Nephron (organoid): Measurements from ENCODE around the gene OS9.

ENCODE experiments used
- H3K27ac Mint-ChIP-seq, 3 experiments: 2 replicates each; pipeline ENCODE4 v1.8.0; 2020; ENCODE audit warnings: mixed read lengths in 3 of 3, mild to moderate bottlenecking in 2 of 3, moderate library complexity in 1 of 3
- H3K27me3 Mint-ChIP-seq: 2 replicates; pipeline ENCODE4 v1.8.0; 2021; ENCODE audit warnings: low read depth, mild to moderate bottlenecking, moderate library complexity, mixed read lengths
- H3K36me3 Mint-ChIP-seq: 2 replicates; pipeline ENCODE4 v1.8.0; 2020; ENCODE audit warnings: low read depth, mixed read lengths
- H3K4me1 Mint-ChIP-seq: 2 replicates; pipeline ENCODE4 v1.8.0; 2020; ENCODE audit warnings: mixed read lengths
- H3K4me3 Mint-ChIP-seq, 3 experiments: 2 replicates each; pipeline ENCODE4 v1.8.0; 2020; ENCODE audit warnings: mild to moderate bottlenecking in 3 of 3, mixed read lengths in 3 of 3, moderate library complexity in 2 of 3
- H3K9me3 Mint-ChIP-seq: 2 replicates; pipeline ENCODE4 v1.8.0; 2020; ENCODE audit warnings: mixed read lengths
- CTCF ChIP-seq, 3 experiments: fragments of 200-600 bp; sonication (generic); IDR thresholded peaks; one replicate each; pipeline ENCODE4 v1.5.0; 2021; ENCODE audit warnings: antibody characterized with exemption in 3 of 3; ENCODE audit not compliant: unreplicated experiment in 3 of 3

The OS9 gene

GRCh38 chr12:57758552-57759359, 64.8 kb downstream of the OS9 start:
- H3K27me3 Mint-ChIP-seq, result peaks cover 78% of the 10 kb centered on the region
- peak overlapping the region; percentile 56 to 77 (median 69) for H3K4me3 Mint-ChIP-seq
- no peak overlapping the region for H3K27ac Mint-ChIP-seq
- H3K9me3 Mint-ChIP-seq, result no peaks in the 10 kb centered on the region
- peaks cover 16% of the 10 kb centered on the region for H3K36me3 Mint-ChIP-seq
- no peak for TF ChIP-seq CTCF (IDR thresholded peaks at IDR 0.05; ENCODE audit: unreplicated experiment in 3 of 3)
- H3K4me1 Mint-ChIP-seq, result peaks cover 19% of the 10 kb centered on the region

- Mint-ChIP-seq H3K4me1 (peaks cover 12% of the 10 kb centered on the region), H3K36me3 (peaks cover 16% of the 10 kb centered on the region), H3K9me3 (no peaks in the 10 kb centered on the region), H3K27ac (no peak overlapping the region), H3K27me3 (peaks cover 78% of the 10 kb centered on the region), H3K4me3 (peak overlapping the region; percentile 59 to 76 (median 72))
- peak in 2 of 3 experiments; percentile 37 to 48 for TF ChIP-seq CTCF (IDR thresholded peaks at IDR 0.05; ENCODE audit: unreplicated experiment in 3 of 3)
These were observed 65.5 kb downstream of the OS9 start for GRCh38 chr12:57759360-57759980.

GRCh38 chr12:57760347-57760982, 66.5 kb downstream of the OS9 start:
- TF ChIP-seq CTCF (IDR thresholded peaks at IDR 0.05; ENCODE audit: unreplicated experiment in 3 of 3), result no peak
- Mint-ChIP-seq H3K27me3 (peaks cover 86% of the 10 kb centered on the region), H3K36me3 (peaks cover 16% of the 10 kb centered on the region), H3K27ac (no peak overlapping the region), H3K9me3 (no peaks in the 10 kb centered on the region), H3K4me3 (no peak overlapping the region), H3K4me1 (peaks cover 9% of the 10 kb centered on the region)

- Mint-ChIP-seq H3K4me3 (no peak overlapping the region), H3K9me3 (no peaks in the 10 kb centered on the region)
These were observed 67.6 kb downstream of the OS9 start for GRCh38 chr12:57761391-57761998.

GRCh38 chr12:57762463-57762862, 68.5 kb downstream of the OS9 start:
- Mint-ChIP-seq H3K4me1 (peaks cover 9% of the 10 kb centered on the region), H3K9me3 (no peaks in the 10 kb centered on the region), H3K27ac (no peak overlapping the region), H3K27me3 (peaks cover 90% of the 10 kb centered on the region), H3K4me3 (no peak overlapping the region), H3K36me3 (peaks cover 13% of the 10 kb centered on the region)
- no peak for TF ChIP-seq CTCF (IDR thresholded peaks at IDR 0.05; ENCODE audit: unreplicated experiment in 3 of 3)

More at GRCh38 chr12:57761391-57761998, 67.6 kb downstream of the OS9 start:
- Mint-ChIP-seq H3K27me3 (peaks cover 89% of the 10 kb centered on the region), H3K4me1 (peaks cover 8% of the 10 kb centered on the region), H3K27ac (no peak overlapping the region), H3K36me3 (peaks cover 16% of the 10 kb centered on the region)
- no peak for TF ChIP-seq CTCF (IDR thresholded peaks at IDR 0.05; ENCODE audit: unreplicated experiment in 3 of 3)
